ENCODE results near the gene PIGT. TPM values are rescaled to one million over a fixed set of nuclear protein-coding genes. Genes with fewer than 3 reads are reported as not detected.
"Not testable (repeated sequence)": the region's sequence is repeated elsewhere in the genome, so short reads cannot be mapped to it uniquely, and the experiment has no call there.

PIGT gene
- total RNA-seq, 4 donors from 2014 or later: 85.0 to 122 (median 114) TPM

DNA sequence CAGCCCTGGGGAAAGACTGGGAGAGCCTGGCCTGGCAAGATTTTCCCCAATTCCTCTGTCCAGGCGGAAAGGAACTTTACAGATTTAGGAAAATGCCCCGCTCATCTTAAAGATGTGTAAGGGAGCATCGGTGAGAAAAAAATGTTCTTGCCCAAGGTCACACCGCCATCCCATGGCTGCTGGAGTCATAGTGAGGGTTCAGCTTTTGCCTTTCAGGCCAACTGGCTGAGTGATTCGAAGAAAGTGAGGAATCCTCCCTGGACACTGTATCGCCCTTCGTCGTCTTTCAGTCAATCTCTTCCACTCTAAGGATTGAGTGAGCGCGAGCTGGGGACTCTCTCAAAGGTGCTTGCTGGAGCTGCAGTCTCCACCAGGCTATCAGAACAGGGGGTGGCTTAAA, 55.0 kb downstream of the PIGT start:
- DNase-seq: peak; percentile 22 to 29
- no peaks in the 10 kb centered on the region for H3K9me3 ChIP-seq
- H3K4me3 ChIP-seq (replicated peaks in 1 of 3): peak overlapping the region in 2 of 3 donors; percentile 35 to 46
- intact Hi-C loops (cut with DNase I): no loop called here
- H3K4me1 ChIP-seq: peaks cover 18 to 26% of the 10 kb centered on the region in 2 donors
- no peaks in the 10 kb centered on the region for H3K27me3 ChIP-seq
- TF ChIP-seq, protein P1, sequence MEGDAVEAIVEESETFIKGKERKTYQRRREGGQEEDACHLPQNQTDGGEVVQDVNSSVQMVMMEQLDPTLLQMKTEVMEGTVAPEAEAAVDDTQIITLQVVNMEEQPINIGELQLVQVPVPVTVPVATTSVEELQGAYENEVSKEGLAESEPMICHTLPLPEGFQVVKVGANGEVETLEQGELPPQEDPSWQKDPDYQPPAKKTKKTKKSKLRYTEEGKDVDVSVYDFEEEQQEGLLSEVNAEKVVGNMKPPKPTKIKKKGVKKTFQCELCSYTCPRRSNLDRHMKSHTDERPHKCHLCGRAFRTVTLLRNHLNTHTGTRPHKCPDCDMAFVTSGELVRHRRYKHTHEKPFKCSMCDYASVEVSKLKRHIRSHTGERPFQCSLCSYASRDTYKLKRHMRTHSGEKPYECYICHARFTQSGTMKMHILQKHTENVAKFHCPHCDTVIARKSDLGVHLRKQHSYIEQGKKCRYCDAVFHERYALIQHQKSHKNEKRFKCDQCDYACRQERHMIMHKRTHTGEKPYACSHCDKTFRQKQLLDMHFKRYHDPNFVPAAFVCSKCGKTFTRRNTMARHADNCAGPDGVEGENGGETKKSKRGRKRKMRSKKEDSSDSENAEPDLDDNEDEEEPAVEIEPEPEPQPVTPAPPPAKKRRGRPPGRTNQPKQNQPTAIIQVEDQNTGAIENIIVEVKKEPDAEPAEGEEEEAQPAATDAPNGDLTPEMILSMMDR (IDR thresholded peaks at IDR 0.05): peak in 1 of 6 experiments; percentile 20
- TF ChIP-seq POLR2A (IDR thresholded peaks at IDR 0.05): no peak
- WGBS, 2 donors: 18 to 23% methylated on average over 10 of the region's 10 CpGs
- no peaks in the 10 kb centered on the region for H3K36me3 ChIP-seq
- peak overlapping the region; percentile 83 to 90 (median 89) for H3K27ac ChIP-seq

GRCh38 chr20:45472286-45472685, 56.3 kb downstream of the PIGT start:
- H3K4me1 ChIP-seq: peaks cover 18 to 26% of the 10 kb centered on the region in 2 donors
- H3K4me3 ChIP-seq (replicated peaks in 1 of 3); intact Hi-C loops (cut with DNase I); DNase-seq; H3K27me3 ChIP-seq; H3K9me3 ChIP-seq; H3K36me3 ChIP-seq; H3K27ac ChIP-seq: not testable (repeated sequence)
- 90 to 92% methylated on average over 3 of the region's 3 CpGs for WGBS, 2 donors

Small RNA genes lying within 50 kb of the gene (microRNA-seq; reads per million reads assigned to microRNA genes)
- gene MIR6812: not detected

Small RNA genes lying within 50 kb of the gene (small RNA-seq; reads per million reads assigned to genes)
- gene MIR6812: not detected

Other genes with a start within 250 kb of the PIGT start
- gene PI3, start 241.2 kb upstream of the PIGT start, total RNA-seq: not detected
- gene SEMG1, start 209.1 kb upstream of the PIGT start, total RNA-seq: not detected
- gene SEMG2, start 194.8 kb upstream of the PIGT start, total RNA-seq: not detected
- gene SLPI, start 161.6 kb upstream of the PIGT start, total RNA-seq: 10 to 100 TPM in 3 of 4 donors, 1 to 10 TPM in 1; 3.0 to 52.4 (median 39.6) TPM
- gene RBPJL, start 109.3 kb upstream of the PIGT start, total RNA-seq: not detected
- 1 to 10 TPM in 1 of 4 donors, not detected in 3; 1.2 TPM for gene MATN4, start 107.8 kb upstream of the PIGT start, total RNA-seq
- 100 to 1,000 TPM in 1 of 4 donors, 10 to 100 TPM in 3; 35.5 to 101 (median 63.3) TPM for gene SDC4, start 67.7 kb upstream of the PIGT start, total RNA-seq
- 10 to 100 TPM; 52.7 to 86.1 (median 76.6) TPM for gene SYS1, start 53.0 kb upstream of the PIGT start, total RNA-seq
- gene TP53TG5, start 37.8 kb upstream of the PIGT start, total RNA-seq: not detected
- gene DBNDD2, start 7.9 kb upstream of the PIGT start, total RNA-seq: 10 to 100 TPM; 12.1 to 47.4 (median 20.9) TPM
- 100 to 1,000 TPM; 109 to 163 (median 131) TPM for gene WFDC2, start 53.6 kb downstream of the PIGT start, total RNA-seq
- gene SPINT3, start 99.5 kb downstream of the PIGT start, total RNA-seq: not detected
- not detected for gene WFDC6, start 123.3 kb downstream of the PIGT start, total RNA-seq
- 1 to 10 TPM in 3 of 4 donors, under 1 TPM in 1; 0.45 to 4.2 (median 1.7) TPM for gene EPPIN, start 131.3 kb downstream of the PIGT start, total RNA-seq
- gene WFDC8, start 163.1 kb downstream of the PIGT start, total RNA-seq: 1 to 10 TPM in 1 of 4 donors, under 1 TPM in 1, not detected in 2; 0.78 to 1.3 TPM
- gene WFDC10A, start 213.6 kb downstream of the PIGT start, total RNA-seq: not detected
- not detected for gene WFDC9, start 215.1 kb downstream of the PIGT start, total RNA-seq

All from thyroid gland (tissue), 4 donors.